NCI-H446 treated with DMSO at 0.1 percent for 48 hours (cell line): ENCODE measurements around the gene RLN1.
"Not testable (repeated sequence)": the region's sequence is repeated elsewhere in the genome, so short reads cannot be mapped to it uniquely, and the experiment has no call there.

Experiments used
- DNase-seq: peaks from one replicate; lab custom pipeline; 2025; lab: John Stamatoyannopoulos, UW

The RLN1 gene, protein sequence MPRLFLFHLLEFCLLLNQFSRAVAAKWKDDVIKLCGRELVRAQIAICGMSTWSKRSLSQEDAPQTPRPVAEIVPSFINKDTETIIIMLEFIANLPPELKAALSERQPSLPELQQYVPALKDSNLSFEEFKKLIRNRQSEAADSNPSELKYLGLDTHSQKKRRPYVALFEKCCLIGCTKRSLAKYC

DNA sequence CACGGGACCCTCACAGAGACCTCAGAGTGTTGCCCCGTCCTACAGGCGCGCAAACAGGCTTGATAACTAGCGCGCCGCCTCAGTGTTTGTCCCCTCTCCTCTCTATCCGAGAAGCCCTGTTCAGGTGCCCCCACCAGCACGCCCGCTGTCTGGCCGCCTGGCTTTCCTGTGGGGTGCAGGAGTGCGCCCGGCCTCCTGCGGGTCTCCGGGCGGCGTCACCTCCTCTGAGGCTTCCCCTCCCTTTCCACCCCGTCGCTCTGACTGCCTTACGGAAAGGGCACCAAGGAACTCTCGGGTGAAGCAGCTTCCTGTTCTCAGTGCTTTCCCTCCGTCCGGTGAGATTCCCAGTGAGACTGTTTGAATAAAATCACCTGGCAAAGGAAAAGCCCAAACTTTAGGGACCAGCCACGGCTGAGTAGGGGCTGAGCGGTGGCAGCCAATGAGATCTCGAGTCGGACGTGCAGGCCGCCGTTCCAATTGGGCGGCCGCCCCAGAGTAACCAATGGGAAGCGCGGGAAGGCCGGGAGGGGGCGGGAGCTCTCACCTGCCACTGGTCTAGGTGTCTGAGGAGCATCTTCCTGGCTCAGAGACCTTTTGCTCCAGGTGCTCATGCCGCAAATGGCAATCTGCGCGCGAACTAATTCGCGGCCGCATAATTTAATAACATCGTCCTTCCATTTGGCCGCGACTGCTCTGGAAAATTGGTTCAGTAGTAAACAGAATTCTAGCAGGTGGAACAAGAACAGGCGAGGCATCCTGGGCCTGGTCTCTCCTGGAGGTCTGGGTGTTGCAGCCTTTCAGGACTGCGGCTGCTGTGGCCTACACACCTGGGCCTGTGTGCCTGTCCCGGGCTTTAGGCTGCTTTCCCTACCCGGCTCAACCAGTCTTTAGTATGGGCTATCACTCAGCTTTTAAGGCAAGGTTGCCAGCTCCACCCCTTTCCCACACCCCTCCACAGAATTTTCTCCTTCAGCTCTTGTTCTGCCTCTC is at the start of gene RLN1:
RLN1 (minus strand) TSS at position 885 of the 990 bp plus-strand sequence; CDS start at position 755, 130 bp downstream.
- not testable (repeated sequence) for DNase-seq

DNA sequence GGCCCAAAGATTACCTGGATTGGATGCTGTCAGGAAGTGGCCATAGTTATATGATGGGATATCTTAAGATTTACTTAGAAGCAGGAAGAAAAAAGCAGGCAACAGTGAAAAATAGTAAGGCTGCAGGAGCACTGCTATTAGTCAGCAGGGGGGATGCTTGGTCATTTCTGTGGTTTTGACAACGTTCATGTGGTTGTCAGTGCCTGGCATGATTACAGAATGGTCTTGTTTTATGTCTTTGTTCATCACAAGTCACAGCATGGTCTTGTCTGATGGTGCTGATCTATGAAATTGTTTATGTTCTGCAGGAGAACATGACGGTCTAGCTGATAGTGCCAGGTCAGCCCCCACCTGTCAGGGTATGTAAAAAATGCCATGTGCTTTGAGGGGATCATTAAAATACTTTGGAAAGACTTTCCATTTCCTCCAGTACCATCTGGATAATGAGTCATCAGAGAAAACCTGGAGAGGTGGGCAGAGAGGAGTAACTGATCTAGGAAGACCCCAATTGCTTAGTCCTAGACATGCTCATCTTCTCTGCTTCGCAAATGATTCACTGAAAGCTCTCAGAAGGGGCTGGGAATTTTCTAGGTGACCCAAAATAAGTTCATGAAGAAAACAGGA is 49.5 kb upstream of the RLN1 start:
- no peak for DNase-seq

DNA sequence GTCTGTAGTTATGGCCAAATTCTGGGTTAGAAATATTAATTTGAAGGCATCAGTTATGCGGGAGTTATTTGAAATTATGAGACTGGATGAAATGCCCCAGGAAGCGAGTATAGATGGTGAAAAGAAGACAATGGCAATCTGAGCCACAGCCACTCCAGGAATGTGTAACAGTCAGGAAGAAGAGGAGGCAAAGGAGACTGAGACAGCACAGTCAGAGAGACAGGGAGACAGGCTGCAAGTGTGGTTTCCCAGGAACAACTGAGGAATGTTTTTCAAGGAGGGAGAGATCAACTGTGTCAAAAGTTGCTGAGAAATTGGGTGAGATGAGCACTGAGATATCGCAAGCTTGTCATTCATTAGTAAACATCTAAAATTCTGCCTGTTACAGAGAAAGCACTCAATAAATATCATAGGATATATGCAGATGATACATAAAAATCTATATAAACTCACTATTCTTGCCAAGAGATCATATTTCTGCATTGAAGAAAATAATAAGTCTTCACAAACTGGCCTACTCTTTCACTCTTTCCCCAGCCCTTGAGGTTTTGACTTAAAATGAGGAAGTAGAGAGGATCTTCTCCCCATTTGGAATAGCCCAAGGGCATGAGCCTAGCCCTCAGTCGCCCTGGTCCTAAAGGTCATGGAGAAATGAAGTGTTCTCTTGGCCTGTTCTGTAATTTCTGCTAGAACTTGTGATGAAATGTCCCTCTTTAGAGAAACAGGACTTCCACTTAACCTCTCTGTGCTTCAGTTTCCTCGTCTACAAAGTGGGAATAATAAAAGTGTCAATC is 48.5 kb upstream of the RLN1 start:
- DNase-seq, result no peak

DNA sequence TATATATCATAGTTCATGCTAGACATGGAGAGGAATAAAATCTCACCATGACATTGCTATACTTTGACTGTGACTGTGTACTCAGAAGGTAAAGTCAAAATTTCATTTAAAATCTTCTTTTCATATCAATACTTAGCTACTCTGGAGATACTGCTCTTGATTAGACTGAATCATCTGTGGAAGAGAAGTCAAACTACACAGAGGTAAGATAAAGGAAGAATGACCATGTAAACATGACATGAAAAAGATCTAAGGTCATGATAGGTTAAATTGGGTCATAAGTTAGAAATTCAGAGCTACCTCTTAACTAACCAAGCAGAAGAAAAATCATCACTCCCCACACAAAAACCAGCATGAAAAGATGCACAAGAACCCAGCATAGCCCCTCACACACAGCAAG is 44.8 kb upstream of the RLN1 start:
- DNase-seq, result no peak

DNA sequence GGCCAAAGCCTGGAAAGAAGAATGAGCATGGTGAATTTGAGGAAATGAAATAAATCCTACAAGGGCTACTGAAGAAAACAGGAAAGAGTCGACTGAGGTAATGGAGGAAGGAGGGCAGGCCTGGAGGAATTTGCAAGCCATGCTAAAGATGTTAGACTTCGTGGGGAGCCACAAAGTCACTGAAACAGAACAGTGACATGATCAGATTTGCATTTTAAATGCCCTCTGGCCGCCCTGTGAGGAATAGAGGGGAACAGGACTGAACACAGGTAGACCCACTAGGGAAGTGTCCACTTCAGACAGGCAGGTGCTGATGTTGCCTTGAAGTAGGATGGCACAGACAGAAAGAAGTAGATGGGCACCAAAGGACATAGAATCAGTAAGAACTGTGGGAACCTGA is 42.8 kb upstream of the RLN1 start:
- DNase-seq, result no peak

DNA sequence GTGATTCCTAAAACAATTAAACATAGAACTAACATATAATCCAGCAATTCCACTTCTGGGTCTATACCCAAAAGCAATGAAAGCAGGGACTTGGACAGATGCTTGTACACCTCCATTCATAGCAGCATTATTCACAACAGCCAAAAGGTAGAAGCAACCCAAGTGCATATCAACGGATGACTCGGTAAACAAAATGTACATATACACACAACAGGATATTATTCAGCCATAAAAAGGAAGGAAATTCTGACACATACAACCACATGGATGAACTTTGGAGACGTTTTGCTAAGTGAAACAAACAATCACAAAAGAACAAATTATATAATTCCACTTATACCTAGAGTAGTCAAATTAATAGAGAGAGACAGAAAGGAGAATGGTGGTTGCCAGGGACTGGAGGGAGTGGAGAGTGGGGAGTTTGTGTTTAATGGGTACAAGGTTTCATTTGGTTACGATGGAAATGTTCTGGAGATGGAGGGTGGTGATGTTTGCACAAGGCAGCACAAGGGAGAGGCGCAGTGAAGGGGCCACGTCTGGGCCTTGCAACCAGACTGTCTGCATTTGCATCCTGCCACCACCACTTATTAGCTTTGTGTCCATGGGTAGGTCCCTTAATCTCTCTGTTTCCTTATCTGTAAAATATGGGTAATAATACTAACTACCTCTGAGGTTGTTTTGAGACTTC is 36.3 kb upstream of the RLN1 start:
- DNase-seq, result no peak

DNA sequence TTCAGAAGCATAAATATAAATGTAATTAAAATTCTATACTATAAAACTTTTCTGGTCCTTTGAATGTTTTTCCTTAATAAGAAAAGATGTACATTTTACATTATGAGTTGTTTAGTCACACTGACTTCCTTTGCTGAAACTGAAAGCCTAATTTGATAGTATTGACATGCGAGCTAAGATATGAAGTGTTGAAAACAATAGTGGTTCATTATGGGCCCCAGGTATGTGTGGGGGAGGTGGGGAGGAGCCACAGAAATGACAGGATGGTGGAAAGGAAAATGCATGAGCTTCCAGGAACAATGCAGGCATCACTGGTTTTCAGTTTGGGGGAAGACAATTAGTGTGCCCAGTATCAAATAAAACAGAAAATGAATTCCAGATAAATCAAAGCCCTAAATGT is 35.4 kb upstream of the RLN1 start:
- no peak for DNase-seq

DNA sequence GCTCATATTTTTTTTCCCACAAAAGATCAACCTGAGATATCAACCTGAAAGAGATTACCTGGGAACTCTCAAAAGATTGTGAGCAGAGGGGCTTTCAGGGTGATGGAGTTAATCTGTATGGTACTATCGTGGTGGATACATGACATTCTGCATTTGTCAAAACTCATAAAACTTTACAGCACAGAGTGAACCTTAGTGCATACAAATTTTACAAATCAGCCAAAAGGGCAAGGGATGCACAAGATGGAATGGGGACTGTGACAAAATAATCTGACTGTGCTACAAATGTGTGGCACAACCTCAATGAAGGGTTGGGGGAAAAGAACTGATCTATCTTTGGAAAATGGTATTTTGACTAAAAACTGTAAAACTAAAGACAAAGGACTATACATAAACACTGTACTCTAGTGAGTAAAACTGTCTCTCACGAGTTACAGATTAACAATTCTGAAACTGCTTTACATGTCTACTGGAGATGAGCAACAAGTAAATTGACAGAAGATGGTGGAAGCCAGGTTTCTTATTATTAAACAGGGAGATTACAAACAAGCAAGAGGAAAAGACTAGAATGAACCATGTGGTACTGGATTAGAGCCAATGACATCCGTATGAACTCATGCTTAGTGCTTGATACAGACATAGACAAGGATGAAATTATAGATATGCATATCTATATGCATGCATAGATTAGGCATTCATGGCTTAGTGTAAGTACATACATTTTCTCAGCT is 24.8 kb upstream of the RLN1 start:
- DNase-seq, result no peak

DNA sequence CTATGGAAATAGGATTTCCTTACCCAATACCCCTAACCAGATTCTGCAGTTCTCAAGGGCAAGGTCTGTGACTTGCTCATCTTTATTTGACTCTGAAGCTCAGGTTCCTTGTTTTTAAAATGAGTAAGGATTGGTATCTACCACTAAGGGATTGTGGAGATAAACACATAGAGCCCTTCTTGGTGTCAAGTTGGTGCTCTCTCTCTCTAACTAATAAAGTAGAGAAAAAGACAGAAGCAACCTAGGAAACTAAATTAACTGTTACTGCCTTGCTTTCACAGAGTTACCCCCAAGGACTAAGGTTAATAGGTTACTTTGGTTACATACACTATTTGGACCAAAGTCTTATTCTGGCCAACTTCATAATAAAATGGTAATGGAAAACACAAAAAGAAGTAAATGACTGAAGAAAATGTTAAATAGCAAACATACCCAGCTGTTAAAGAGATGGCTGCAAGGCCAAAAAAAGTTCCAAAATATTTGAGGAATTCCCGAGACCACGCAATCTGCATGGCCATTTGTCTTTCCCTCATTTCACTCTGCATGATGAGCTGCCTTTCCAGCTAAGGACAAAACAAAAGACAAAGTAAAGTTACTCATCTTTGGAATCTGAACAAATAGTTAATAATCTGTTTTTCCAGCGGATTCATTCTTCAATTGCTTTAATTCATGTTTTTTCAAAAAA is 21.8 kb upstream of the RLN1 start:
- no peak for DNase-seq

DNA sequence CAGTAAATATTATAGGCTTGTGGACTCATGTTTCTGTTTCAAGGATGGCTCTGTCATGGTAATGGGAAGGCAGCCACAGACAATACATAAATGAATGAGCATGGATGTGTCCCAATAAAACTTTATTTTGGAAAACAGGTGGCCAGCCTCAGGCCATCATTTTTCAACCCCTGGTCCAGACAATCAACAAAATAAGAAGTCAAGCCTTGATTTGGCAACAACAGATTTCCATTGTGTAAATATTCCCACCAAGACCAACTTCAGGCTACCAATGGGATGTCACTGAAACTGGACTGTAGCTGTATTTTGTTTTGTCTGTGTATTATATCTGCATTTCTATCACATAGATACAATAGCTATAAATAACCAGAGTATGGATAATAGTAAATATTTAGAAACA is 20.7 kb upstream of the RLN1 start:
- no peak for DNase-seq

DNA sequence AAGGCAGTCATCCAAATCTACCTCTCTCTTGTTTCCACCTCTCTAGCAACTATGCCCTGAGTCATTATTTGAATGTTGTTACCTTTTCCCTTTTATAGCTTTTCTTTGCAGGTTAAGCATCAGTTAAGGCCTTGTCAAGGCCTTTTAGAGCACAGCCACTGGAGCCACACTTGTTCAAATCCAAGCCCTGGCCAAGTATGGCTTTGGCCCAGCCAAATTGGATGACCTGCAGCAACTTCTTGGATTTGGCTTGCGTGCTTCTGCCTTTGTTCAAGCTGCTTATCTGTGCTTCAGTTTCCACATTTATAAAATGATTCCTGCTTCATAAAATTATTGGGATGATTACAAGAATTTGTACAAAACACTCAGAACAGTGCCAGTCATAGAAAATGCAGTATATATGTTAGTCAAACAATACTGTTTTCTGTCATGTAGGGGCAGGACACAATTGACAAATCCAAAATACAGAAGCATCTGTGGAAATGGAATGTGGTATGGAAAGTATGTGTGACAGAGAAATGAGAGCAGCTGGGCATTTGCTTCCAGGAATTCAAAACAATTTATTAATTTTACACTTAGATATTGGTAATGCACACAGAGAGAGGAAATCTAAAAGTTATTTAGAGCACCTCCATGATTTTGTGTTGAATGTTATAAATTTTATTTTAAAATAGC is 17.9 kb upstream of the RLN1 start:
- DNase-seq, result no peak

DNA sequence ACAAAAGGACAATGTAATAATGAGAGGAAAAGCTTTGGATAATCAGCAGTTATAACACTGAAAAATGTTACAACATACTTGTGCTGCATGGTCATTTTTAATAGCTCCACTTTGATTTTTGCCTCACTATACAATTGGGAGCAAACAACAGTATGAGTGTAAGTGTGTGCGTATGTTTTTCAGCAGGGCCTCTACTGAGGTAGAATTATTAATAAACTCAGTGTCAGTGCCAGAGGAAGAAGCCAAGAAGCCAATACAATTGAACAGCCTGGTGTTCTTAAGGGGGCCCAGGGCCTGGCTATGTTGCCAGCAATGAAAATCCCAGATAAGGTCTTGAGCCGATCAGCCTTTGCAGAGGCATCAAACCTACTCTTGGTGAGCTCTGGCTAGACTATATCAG is 16.1 kb upstream of the RLN1 start:
- DNase-seq, result no peak

DNA sequence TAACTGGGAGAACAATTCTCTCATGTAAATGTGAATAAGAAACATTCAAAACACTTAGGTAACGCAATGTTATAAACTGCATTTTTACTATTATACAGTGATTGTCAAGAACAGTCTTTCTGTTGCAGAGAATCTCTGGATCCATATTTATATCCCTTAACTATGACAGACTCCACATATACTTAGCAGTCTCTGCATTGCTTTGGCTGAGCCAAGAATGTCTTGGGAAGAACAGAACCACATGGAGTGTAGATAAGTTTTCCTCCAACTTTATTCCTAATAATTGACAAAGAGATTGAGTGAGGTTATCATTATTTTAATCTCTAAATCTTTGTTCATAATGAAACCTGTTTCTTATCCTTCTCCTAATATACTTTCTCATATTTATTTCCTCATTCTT is 15.6 kb upstream of the RLN1 start:
- DNase-seq, result no peak

DNA sequence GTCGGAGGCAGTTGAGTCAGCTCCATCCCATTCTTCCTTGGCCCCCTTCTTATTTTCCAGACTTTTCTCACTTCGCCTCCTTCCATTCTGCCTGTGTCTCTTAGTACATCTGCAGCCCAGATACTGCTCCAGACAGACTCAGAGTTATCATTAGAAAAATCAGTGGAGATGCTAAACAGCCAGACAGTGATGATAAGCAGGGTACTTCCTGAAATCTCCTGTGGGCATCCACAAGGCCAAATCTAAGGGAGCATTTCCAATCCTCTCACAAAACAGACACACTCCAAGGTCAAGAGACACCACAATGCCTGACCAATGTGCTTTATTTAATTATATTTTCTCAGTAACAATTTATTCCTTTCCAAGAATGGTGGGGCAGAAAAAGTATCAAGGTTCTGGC is 14.5 kb upstream of the RLN1 start:
- DNase-seq, result no peak

DNA sequence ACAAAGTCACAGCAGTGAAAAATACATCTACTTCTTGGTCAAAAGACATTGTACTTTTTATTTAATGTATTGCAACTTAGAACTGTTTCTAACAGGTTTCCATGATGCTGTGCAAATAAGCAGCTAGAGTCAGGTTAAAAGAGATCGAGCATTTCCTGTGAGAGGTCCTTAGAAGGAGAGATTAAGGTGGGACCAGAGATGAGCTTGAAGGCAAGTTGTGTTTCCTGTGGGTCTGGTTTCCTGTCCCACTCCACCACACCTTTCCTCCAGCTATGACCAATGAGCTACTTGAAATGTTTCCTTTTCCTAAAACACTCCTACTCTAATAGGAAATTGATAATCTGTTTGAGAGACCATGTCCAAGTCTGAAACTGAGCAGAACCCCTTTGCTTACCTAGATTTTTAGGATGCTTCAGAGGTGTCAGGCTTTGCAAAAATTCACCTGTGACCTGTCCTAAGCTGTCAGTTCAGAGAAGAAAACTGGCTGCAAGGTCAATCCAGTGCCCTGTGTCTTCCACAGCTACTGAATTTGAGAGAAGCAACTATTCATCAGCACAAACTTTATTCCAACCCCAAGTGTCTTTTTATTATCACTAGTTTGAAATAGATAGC is 13.1 kb upstream of the RLN1 start:
- no peak for DNase-seq

DNA sequence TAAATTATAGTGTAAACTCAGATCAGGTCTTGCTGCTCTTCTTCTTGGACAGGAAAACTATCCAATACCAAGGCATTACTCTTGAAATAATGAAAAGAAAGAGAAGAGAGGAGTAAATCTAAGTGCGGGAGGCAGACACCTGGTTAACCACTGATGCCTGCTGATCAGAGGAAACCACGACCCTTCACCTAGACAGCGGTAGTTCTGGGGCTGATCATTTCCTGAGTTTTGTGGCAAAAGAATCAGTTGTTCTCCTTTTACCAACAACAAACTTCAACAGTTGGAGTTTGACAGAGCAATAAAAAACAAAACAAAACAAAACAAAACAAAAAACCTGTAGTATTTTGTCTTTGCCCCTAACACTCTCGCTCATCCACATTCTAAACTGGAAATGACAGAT is 3.0 kb downstream of the RLN1 start:
- no peak for DNase-seq

DNA sequence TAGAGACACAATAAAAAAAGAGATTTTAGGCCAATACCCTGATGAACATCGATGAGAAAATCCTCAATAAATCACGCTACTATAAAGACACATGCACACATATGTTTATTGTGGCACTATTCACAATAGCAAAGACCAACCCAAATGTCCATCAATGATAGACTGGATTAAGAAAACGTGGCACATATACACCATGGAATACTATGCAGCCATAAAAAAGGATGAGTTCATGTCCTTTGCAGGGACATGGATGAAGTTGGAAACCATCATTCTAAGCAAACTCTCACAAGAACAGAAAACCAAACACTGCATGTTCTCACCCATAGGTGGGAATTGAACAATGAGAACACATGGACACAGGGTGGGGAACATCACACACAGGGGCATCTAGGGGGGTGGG is 8.4 kb downstream of the RLN1 start:
- DNase-seq, result not testable (repeated sequence)

DNA sequence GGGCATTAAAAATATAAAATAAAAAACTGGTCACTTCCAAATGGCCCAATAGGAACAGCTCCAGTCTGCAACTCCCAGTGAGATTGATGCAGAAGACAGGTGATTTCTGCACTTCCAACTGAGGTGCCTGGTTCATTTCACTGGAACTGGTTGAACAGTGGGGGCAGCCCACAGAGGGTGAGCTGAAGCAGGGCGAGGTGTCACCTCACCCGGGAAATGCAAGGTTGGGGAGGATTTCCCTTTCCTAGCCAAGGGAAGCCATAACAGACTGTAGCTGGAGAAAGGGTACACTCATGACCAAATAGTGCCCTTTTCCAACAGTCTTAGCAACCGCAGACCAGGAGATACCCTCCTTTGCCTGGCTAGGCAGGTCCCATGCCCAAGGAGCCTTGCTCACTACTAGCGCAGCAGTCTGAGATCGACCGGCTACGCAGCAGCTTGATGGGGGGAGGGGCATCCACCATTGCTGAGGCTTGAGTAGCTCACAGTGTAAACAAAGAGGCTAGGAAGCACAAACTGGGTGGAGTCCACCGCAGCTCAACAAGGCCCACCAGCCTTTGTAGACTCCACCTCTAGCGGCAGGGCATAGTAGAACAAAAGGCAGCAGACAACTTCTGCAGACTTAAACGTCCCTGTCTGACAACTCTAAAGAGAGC is 12.7 kb downstream of the RLN1 start:
- DNase-seq, result no peak

DNA sequence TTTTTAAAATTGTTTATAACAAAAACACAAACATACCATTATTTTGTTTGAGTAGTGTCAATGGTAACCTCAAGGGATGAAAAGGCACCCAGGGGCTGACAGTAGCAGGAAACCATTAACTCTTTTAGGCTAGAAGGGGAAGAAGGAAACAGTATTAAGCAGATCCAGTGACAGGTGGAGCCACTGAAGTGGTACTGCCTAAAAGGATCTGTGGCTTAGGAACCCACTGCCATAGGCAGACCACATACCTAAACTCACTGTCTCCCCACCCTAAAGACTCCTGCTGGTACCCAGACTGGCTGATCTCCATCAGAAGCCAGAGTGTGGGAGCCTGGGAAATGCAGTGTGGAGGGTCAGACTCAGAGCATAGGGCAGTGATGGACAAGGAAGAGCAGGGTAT is 13.5 kb downstream of the RLN1 start:
- no peak for DNase-seq
